Left colon (tissue), 2 donors: ENCODE measurements around the gene NT5DC1. TPM values are rescaled to one million over a fixed set of nuclear protein-coding genes. Genes with fewer than 3 reads are reported as not detected.

Experiments used
- ATAC-seq: fragments of 200-7000 bp; cut with Tn5 transposase; one replicate; pipeline ENCODE4 v1.9.1; 2020; ENCODE audit warnings: mild to moderate bottlenecking, moderate library complexity
- DNase-seq, 2 donors: peaks; one replicate each; pipeline ENCODE4 v3.0.0-alpha.2; 2020
- intact Hi-C, 2 donors: fragments of 100-400 bp; cut with DNase I in 1 of 2; cut with micrococcal nuclease in 1 of 2; formaldehyde crosslinking; loops; one replicate each; pipeline versions ENCODE4 v1.11.2 to v1.14.0; 2022; cut with DNase I, micrococcal nuclease
- total RNA-seq, 2 donors: library from RNA; stranded (reverse); fragmentation: NEBNext Ultra II Directional; extraction: Animal tissue kit (Norgen Biotek cat#: 25700); gene quantifications; one replicate each; pipeline ENCODE4 v1.2.1, GENCODE V29; 2021
- donor health status: DM: no; HTN: no; CAD: no.
- donor health status: DM: yes; HTN: yes; CAD: no.

The NT5DC1 gene
- total RNA-seq, 2 donors from 2014 or later, result 43.7 to 45.2 TPM

DNA sequence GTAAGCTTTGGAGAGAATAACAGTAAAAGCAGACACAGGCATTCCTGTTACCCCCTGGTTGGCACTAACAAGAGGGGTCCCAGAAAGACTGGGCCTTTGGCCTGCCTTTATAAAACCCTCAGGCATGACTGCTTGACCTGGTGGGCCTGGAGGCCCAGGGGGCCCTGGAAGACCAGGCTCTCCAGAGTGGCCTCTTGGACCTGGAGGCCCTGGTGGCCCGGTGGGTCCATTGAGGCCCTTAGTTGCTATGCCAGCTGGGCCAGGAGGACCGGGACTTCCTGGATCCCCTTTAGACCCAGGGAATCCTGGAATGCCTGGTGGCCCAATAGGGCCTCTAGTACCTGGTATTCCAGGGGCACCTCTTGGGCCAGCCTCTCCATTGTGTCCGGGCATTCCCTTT lies 19.8 kb downstream of the NT5DC1 start:
- ATAC-seq (no peak), DNase-seq (no peak)
- intact Hi-C loops, result no loop called here

DNA sequence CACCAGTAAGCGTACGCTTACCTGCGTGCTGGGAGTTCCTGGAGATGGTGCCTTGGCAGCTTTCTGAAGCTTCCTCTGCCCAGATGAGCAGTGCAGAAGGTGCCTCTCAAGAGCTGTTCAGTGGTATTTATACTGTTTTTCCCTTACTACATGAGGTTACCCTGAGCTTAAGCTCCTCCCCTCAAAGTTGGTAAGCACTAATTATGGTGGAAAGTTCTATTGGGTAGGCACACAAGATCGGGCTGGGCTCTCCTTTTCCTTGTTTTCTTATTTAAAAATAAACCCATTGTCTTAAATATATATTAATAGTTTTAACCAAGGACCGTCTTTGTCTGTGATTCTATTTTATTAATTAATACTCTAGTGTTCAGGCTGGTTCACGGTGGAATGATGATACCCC lies 25.4 kb downstream of the NT5DC1 start, which contains the start of gene COL10A1:
COL10A1 (minus strand) TSS at position 101 of the 400 bp plus-strand sequence. CDS start 640 bp downstream, outside the sequence.
- DNase-seq (no peak), ATAC-seq (no peak)
- intact Hi-C loops, result no loop called here

DNA sequence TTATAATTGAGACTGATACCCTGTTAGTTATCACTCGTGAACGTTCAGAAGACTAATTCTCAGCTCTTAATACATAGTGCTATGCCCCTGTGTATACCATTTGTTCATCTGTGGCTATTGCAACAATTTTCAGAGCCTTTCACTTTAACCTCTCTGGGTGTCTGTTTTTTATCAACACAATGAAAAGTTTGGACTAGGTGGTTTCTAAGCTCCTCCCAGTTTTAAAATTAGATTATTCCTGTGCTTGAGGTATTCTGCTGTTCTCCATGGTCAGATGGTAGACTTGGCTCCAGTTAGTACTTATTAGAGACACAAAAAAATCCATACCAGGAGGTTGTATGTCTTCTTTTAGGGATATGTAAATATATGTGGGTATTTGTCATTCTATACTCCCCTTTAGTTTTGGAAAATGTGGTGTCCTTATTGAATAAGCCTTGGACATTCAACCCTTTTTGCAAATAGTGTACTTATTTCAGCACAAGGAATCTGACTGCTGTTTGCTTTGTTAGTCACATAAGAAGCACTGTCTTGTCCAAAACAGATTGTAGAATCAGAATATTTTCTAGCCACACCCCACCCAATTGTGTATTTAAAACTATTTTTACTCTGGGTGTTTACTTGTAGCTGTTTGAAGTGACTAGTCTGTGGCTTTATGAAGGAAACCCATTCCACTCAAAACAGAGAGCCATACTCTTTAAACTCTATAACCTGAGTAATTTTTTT lies 27.3 kb downstream of the NT5DC1 start:
- intact Hi-C loops, result no loop called here
- ATAC-seq (no peak), DNase-seq (no peak)

DNA sequence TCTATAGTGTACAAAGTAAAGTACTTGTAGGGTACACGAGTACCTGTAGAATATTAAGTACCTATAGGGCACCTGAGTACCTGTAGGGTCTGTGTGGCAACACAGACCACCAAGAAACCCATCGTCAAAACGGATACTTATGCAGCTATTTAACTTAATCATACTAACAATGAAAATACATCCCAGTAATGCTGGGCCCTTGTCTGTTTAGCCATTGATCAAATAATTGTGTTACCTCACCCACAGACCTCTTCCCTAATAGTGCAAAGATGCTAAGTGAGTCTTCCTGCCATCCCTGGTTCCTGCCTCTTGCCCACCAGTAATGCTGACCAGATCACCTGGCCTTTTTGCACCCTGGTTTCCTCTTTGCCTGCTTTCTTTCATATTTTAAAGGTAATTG lies 32.8 kb downstream of the NT5DC1 start:
- intact Hi-C loops, result no loop called here
- ATAC-seq (no peak), DNase-seq (no peak)

DNA sequence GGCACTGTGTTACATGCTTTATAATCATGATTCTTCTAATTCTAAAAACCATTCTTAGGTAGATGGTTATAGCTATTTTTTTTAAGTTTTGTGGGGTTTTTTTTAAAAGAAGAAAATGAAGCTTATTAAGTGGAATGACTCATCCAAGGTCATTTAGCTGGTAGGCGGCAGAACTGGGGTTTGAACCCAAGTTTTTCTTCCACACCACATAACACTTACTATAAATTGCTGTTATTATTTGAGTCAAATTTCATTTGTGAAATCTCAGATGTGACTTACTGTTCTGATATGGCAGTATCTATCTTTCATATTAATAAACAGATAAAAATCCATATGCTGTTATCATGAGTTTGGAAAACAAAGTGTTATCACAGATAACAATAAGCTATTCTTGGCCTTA lies 35.7 kb downstream of the NT5DC1 start:
- no peak for DNase-seq
- intact Hi-C loops, result no loop called here
- ATAC-seq, result no peak

DNA sequence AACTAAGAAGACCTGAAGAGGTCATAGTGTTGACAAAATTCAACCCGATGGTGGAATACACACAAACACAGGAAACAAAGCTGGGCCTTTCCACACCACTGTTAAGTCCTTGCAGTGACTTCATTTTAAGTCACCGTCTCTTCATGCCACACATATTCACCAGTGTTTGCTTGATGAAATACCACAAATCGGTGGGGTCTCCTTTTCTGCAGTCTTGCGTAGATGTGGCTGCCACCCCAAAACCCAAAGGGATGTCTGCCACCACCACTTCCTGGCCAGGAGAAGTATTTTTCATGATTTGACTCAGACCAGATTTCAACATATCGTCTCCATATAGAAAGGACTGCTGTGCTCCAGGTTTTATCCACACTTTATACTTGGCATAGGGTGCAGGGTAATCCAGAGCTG lies 36.3 kb downstream of the NT5DC1 start:
- intact Hi-C loops, result no loop called here
- no peak for DNase-seq
- ATAC-seq, result no peak

DNA sequence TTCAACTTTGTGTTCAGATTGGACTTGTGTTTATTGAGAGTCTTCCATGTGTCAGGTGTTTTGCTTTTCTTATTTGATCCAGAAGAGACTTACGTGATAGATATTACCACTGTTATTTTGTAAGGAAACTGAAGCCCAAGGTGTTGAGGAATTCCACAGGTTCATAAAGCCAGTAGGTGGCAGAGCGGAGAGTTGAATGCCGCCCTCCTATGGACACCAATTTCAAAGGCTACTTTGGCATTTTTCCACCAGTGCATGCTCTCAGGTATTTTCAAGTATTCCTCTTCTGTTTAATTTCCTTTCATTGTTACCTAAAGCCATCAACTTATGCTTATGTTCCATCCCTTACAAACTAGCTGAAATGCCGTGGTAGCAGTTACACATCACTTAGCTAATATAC lies 39.3 kb downstream of the NT5DC1 start:
- intact Hi-C loops, result no loop called here
- DNase-seq (no peak), ATAC-seq (no peak)

DNA sequence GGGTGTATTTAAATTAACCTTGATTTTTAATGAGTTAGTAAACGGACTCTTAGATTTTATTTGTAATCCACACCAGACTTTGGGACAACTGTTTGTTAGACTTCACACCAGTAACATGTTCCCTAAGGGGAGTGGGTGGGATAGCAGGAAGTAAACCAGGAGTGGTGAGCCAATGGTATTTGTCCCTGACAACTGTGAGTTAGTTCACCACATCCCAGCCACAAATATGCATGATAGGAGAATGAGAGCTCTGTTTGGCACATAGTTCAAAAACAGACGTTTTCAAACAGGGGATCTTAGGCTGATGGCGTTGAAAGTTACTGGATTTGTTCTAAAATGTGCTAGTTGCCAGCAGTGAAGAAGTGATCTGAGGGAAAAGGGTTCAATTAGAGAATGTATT lies 44.0 kb downstream of the NT5DC1 start:
- no peak for ATAC-seq
- DNase-seq, result no peak
- intact Hi-C loops, result no loop called here

DNA sequence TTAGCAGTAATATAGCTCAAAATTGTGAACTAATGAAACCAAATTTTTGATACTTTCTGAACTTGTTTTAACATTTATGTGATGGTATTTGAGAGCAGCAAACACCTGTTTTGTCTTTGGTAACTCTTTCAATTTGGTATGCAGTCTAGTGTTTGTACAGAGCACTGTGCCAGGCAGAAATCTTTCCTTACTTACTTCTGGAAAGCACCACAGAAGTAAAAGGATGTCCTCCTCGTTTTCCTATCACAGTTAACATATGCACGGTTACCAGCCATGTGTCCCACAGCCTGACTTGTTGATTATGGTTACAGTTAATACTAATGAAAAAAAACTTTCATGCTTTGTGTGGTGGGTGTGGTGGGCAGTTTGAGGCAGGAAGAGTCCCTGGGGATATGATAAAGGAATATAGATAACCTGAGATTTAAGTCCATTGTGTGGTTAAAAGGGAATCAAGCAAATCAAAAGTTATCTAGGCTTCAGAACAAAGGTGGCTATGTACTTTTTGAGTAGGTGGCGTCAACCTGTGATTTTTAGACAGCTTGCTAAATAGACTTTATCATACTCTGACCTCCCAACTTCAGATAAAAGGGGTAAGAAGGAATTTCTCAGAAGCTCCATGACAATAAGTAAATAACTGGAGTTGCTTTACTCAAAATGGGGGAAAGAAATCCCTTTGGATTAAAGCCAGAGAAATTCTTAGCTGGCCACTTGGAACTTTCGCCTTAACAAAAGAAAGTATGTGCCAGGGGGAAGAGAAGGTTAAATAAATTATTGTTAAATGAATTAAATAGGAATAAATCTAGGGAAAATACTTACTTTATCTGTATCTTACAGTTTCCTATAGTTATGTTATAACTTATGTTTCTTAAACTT lies 45.4 kb downstream of the NT5DC1 start:
- intact Hi-C loops, result no loop called here
- ATAC-seq (no peak), DNase-seq (no peak)

DNA sequence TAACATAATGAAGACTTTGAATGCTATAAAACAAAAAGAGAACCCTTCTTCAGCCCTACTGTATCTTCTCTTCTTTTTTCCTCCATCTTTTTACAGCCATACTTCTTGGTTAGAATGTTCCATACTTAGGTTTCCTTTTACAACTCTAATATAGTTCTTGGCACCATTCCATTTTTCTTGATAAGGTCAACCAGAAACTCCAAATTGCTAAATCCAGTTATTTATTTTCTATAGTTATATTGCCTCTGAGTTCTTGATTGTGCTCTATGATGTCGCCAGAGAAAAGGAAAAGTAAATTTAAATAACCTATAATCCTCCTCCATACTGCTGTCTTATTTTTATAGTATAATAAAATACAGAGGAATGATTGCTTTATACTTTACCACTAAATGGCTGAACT lies 52.0 kb downstream of the NT5DC1 start:
- peak; percentile 98 for ATAC-seq
- DNase-seq, result no peak
- intact Hi-C loops, result no loop called here

DNA sequence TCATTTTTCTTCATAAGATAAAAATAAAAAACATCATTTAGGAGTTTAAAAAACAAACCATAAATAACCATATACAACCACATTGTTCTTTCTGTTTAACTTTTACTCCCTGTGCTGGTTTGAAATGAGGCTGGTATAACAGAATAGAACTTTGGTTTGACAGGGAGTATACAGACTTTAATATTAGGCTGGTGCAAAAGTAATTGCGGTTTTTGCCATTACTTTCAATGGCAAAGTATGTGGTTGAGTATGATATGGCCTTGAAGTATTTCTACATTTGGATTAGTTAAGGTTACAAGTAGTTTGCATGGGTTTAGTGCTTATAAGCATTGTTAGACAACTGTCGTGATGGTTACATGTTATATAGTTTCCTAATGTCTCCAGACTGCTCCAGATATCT lies 54.2 kb downstream of the NT5DC1 start:
- DNase-seq (no peak), ATAC-seq (no peak)
- intact Hi-C loops, result no loop called here

DNA sequence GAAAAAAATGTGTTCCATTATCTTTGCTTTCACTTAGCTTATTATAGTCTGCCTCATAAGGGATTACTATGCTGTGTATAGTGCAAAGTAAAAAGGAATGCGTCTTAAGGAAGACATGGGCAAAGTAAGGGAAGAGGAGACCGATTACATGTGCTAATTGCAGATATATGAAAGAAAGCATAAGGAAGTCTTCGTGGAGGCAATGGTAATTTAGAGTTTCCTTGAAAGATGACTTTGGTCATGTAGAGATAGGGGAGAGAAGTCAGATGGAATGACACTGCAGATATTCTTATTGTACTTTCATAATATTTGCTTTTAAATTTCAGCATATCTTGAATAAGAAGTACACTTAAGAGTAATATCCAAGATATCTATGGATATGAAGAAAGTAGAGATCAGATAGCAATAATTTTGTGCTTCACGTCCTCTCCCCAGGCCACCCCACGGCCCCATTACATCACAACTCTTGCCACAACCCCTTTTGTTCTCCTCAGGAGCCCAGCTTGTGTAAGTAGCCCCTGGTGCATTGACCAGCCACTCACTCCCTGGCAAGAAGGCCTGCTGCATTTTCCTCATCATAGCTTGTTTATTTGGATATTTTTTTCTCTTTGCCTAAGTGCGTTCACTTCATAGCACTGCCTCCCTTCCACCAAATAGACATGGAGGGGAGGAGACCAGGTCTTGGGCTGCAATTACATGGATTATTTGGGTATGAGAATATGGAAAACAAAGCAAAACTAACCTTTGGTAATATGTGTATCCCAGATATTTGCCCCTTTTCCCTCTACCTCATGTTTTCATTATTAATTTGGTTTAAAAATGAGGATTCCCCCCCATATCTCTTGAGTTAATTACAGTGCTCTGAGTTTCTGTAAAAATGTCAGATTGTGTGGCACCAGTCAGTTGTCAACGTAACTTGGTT lies 56.0 kb downstream of the NT5DC1 start:
- intact Hi-C loops, result no loop called here
- no peak for ATAC-seq
- no peak for DNase-seq

DNA sequence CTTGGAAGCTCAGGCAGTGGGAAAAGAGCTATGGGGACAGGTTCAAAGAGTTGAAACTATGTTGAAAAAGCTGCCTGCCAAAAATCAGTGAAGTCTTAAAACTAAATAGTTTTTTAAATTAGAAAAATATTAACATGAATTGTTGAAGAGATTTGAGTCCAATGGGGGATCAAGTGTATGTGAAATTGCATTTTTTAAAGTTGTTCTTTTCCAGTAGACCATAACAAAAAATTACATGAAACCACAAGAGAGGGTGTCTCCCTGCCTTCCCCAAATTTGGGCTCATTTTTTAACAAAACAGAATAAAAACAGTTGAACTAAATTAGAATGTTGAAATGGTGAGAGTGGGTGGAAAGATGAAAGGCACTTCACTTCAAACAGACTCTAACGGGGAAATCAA lies 56.7 kb downstream of the NT5DC1 start:
- DNase-seq (no peak), ATAC-seq (no peak)
- intact Hi-C loops, result no loop called here

DNA sequence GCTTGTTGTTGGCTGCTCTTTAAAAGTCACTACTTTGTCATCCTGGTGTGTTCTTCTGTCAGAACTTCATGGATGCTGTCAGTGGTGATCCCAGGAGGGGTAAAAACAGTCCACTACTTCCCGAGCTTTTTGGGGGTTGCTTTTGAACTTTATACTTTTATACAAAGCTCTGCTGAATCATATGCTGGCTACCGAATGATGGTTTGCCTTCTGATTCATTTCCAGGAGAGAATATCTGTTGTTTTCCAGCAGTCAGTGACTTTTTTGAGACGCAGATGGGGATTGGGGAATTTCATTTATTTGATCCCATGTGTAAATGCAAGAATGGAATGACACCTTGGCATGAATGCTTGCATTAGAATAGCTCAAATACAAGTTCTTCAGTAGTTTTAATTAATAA lies 58.0 kb downstream of the NT5DC1 start:
- ATAC-seq (no peak), DNase-seq (no peak)
- intact Hi-C loops, result no loop called here

DNA sequence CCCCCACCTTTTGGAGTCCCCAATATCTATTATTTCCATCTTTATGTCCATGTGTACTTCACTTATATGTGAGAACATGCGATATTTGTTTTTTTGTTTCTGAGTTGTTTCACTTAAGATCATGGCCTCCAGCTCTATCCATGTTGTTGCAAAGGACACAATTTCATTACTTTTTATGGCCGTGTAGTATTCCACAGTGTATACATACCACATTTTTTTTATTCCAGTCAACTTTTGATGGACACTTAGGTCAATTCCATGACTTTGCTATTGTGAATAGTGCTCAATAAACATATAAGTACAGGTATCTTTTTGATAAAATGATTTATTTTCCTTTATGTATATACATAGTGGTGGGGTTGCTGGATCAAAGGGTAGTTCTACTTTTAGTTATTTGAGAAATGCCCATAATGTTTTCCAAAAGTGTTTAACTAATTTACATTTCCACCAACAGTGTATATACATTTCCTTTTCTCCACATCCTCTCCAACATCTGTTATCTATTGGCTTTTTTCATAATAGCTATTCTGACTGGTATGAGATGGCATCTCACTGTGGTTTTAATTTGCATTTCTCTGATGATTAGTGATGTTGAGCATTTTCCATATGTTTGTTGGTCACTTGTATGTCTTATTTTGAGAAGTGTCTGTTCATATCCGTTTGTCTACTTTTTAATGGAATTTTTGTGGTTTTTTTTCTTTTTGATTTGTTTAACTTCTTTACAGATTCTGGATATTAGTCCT lies 59.3 kb downstream of the NT5DC1 start:
- intact Hi-C loops, result no loop called here
- DNase-seq, result no peak

DNA sequence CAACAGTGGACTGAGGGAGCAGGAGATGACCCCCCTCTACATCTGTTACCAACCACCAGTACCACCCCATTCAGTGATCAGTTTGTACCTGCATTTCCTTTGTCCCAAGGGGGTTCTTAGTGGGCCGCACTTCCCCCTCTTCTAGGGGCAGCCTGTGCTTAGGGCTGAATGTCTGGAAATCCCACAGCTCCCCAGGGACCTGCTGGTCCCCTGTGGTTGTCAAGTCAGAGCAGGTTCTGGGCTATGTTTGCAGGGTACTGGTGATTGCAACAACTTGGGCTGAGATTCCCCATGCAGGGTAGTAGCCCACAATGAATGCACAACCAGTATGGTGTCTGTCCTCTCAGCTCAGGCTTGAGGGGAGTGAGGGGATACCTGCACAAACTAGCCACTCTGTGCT lies 64.9 kb downstream of the NT5DC1 start:
- intact Hi-C loops, result no loop called here
- ATAC-seq, result no peak
- DNase-seq, result no peak

More for the DNA sequence above, 59.3 kb downstream of the NT5DC1 start:
- ATAC-seq, result no peak

DNA sequence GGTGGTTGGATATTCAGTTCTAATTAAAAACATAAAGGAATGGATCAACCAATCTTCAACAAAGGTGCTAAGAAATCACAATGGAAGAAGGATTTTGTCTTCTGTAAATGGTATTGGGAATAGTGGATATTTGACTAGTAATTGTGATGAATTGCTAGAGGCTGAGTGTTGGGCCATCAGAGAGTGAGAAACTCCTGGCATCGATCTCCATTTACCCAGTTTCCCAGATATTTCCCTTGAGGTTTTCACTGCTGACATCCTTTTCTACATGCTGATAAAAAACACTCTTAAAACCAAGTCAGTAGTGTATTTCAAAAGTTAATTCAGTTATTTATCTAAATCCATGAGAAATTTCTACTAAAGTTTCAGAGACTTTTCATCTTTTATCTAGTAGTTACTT lies 65.7 kb downstream of the NT5DC1 start:
- intact Hi-C loops, result no loop called here
- DNase-seq, result no peak
- ATAC-seq, result no peak

DNA sequence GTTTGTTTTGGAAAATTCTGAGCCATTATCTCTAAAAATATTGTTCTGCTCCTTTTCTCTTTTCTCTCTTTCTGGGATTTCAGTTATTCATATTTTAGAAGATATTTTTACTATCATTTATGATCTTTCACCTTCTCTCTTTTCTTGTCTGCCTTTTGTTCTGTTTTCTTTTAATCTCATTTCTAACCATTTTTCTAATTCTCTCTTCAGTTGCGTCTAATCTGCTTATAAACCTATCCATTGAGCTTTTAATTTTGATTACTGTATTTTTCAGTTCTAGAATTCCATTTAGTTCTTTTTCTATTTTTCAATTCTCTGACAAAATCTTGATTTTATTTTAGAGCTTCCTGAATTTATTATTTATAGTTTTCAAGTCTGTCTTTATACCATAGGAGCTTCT lies 67.5 kb downstream of the NT5DC1 start:
- DNase-seq (no peak), ATAC-seq (no peak)
- intact Hi-C loops, result no loop called here

DNA sequence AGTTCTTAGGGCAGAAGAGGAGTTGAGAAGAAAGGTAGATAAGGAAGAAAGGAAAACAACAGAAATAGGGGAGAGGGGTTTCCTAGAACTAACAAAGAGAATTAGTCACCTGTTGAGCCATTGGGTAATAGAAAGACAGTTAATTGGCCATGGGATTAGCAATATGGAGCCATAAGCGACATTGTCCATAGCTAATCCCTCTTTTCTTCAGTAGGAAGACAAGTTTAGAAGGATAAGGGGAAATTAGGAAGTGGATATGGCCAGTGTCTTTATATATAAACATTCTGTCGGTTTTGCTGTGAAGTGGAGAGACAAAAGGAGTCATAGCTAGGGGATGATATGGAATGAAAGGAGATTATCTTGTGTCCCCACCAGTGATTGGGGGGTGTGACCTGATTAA lies 69.2 kb downstream of the NT5DC1 start:
- DNase-seq (no peak), ATAC-seq (no peak)
- intact Hi-C loops, result no loop called here
